ENCODE measurements around the gene ENSA.

GRCh38 chr1:150575518-150576366 is 53.7 kb downstream of the ENSA start:
- no peak for TF ChIP-seq CTCF (conservative IDR thresholded peaks at IDR 0.05 in 1 of 2, IDR thresholded peaks at IDR 0.05 in 1 of 2; ENCODE audit: extremely low read depth in 1 of 2, insufficient read depth in 1 of 2, low read depth in 1 of 2, low read length in 2 of 2)
- no peak for TF ChIP-seq EZH2 (IDR thresholded peaks at IDR 0.05; ENCODE audit: borderline replicate concordance, low read length)
